NB4 (cell line): ENCODE measurements around the gene FZD1.

Experiments
- DNase-seq: peaks from one replicate; pipeline ENCODE4 v3.0.0; 2010; ENCODE audit warnings: low read depth
- H3K4me3 ChIP-seq: one replicate; pipeline ENCODE4 v1.5.1; 2011; ENCODE audit warnings: mild to moderate bottlenecking, low read depth, low read length, moderate library complexity
- MYC ChIP-seq: IDR thresholded peaks from 2 replicates; pipeline ENCODE4 v1.6.1; 2011; ENCODE audit warnings: low read depth, low read length
- POLR2A ChIP-seq: IDR thresholded peaks from 2 replicates; pipeline ENCODE4 v1.6.1; 2011; ENCODE audit warnings: mild to moderate bottlenecking; ENCODE audit not compliant: insufficient read length; ENCODE audit errors: extremely low read depth
- TF ChIP-seq, protein P1 (sequence below): IDR thresholded peaks from 2 replicates; pipeline ENCODE4 v1.6.1; 2011; ENCODE audit warnings: low read depth, low read length
- TF ChIP-seq, protein P2 (sequence below): IDR thresholded peaks from one replicate; pipeline ENCODE4 v1.5.1; 2012; ENCODE audit warnings: low read depth, low read length

Gene FZD1

DNA sequence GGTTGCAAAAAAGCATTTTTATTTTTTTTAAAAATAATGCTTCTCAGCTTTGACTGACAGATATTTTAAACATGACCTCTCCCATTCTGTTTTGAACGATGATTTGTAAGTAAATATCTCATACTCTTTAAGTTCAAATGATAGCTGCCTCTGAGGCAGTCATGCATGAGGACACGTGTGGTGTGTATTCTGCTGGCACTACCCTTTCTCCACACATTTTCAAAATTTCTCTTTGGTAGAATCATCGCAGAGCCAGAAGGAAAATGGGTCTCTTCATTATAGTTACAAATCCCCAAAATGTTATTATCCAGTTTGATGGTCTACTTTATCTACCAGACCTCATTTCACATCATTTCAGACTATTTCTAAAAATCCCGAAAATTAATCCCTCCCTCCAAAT is 55.1 kb downstream of the FZD1 start:
- no peak overlapping the region for H3K4me3 ChIP-seq
- TF ChIP-seq, protein P1, sequence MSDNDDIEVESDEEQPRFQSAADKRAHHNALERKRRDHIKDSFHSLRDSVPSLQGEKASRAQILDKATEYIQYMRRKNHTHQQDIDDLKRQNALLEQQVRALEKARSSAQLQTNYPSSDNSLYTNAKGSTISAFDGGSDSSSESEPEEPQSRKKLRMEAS: no peak
- TF ChIP-seq, protein P2, sequence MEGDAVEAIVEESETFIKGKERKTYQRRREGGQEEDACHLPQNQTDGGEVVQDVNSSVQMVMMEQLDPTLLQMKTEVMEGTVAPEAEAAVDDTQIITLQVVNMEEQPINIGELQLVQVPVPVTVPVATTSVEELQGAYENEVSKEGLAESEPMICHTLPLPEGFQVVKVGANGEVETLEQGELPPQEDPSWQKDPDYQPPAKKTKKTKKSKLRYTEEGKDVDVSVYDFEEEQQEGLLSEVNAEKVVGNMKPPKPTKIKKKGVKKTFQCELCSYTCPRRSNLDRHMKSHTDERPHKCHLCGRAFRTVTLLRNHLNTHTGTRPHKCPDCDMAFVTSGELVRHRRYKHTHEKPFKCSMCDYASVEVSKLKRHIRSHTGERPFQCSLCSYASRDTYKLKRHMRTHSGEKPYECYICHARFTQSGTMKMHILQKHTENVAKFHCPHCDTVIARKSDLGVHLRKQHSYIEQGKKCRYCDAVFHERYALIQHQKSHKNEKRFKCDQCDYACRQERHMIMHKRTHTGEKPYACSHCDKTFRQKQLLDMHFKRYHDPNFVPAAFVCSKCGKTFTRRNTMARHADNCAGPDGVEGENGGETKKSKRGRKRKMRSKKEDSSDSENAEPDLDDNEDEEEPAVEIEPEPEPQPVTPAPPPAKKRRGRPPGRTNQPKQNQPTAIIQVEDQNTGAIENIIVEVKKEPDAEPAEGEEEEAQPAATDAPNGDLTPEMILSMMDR: no peak
- TF ChIP-seq MYC: no peak
- no peak for TF ChIP-seq POLR2A
- DNase-seq: no peak

DNA sequence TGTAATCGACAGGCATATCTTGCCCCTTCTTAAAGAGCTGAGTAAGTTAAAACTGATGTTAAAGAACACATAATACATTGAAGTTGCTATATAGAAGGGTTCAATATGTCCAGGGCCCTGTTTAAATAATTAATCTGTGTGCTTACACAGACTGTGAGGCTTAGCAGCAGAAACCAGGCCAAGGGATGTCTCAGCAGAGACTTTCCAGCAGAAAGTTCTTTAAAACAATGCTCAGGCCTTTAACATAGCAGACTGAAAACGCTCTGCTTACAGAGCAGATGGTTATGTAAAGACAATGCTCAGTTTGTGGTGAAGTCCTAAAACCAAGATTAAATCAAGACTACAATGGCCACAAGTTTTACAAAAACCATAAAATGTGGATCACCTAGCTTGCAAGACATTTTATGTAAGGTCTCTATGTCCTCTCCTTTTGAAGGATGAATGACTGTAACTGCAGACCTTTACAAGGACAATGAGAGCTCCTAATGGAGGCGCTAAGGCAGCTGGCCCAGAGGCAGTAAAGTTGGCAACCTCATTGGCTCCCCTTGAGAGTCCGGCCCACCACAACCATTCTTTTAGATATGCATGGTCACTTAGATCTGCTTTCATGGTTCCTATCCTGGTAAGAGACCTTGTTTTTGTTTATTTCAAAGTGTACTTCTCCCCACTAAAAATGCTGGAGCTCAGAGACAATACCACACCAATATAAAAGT is 56.3 kb downstream of the FZD1 start:
- DNase-seq: no peak
- TF ChIP-seq MYC (no peak), POLR2A (no peak)
- TF ChIP-seq, protein P1: no peak
- TF ChIP-seq, protein P2: no peak
- no peak overlapping the region for H3K4me3 ChIP-seq
